Measurements from ENCODE around the gene DCK.

GRCh38 chr4:70984589-70984988 is 8.9 kb upstream of the DCK start:
- TF ChIP-seq CTCF (conservative IDR thresholded peaks at IDR 0.05) (no peak), EZH2 (IDR thresholded peaks at IDR 0.05; ENCODE audit: low read depth) (no peak)

Data from PC-9 (cell line).